HepG2 (cell line): ENCODE data around the gene NME7. TPM values are rescaled to one million over a fixed set of nuclear protein-coding genes. Genes with fewer than 3 reads are reported as not detected.

Source experiments
- ADNP ChIP-seq: sonication (generic); formaldehyde crosslinking; IDR thresholded peaks from 2 replicates; pipeline ENCODE4 v1.4.0; 2020; ENCODE audit warnings: missing genetic modification reagents
- CENPX ChIP-seq: sonication (generic); formaldehyde crosslinking; IDR thresholded peaks from 2 replicates; pipeline ENCODE4 v1.9.0; 2021; ENCODE audit warnings: mild to moderate bottlenecking, missing genetic modification reagents, moderate library complexity
- DNMT3B ChIP-seq: conservative IDR thresholded peaks from 2 replicates; pipeline ENCODE4 v1.6.1; 2016; ENCODE audit warnings: missing biosample characterization, control low read depth
- GRHL1 ChIP-seq: sonication (generic); formaldehyde crosslinking; conservative IDR thresholded peaks from 2 replicates; pipeline ENCODE4 v1.8.0; 2022; ENCODE audit warnings: missing genetic modification reagents
- HDAC6 ChIP-seq: fragments of 200-600 bp; sonication (generic); IDR thresholded peaks from 2 replicates; pipeline ENCODE4 v1.7.0; 2017; ENCODE audit warnings: mild to moderate bottlenecking, antibody characterized with exemption, low read length, low read depth
- HOXA7 ChIP-seq: sonication (generic); formaldehyde crosslinking; IDR thresholded peaks from 2 replicates; pipeline ENCODE4 v1.8.1; 2022; ENCODE audit warnings: mild to moderate bottlenecking, missing genetic modification reagents, moderate library complexity
- JUNB ChIP-seq: sonication (generic); formaldehyde crosslinking; IDR thresholded peaks from 2 replicates; pipeline ENCODE4 v1.8.0; 2022; ENCODE audit warnings: missing genetic modification reagents, mild to moderate bottlenecking, borderline replicate concordance
- KLF16 ChIP-seq, 2 experiments: sonication (generic) in 1 of 2; formaldehyde crosslinking in 1 of 2; IDR thresholded peaks; 2 replicates each; pipeline versions ENCODE4 v1.6.1 to v1.8.0; 2016 to 2023; ENCODE audit warnings: missing genetic modification reagents in 2 of 2, missing compliant biosample characterization in 1 of 2
- MEIS2 ChIP-seq: sonication (generic); formaldehyde crosslinking; IDR thresholded peaks from 2 replicates; pipeline ENCODE4 v1.9.0; 2021; ENCODE audit warnings: mild to moderate bottlenecking, missing genetic modification reagents
- NCOR1 ChIP-seq: fragments of 200-600 bp; sonication (generic); IDR thresholded peaks from 2 replicates; pipeline ENCODE4 v1.7.0; 2017; ENCODE audit warnings: antibody characterized with exemption, low read length, borderline replicate concordance
- PAXIP1 ChIP-seq: sonication (generic); formaldehyde crosslinking; conservative IDR thresholded peaks from 2 replicates; pipeline ENCODE4 v1.4.0; 2020; ENCODE audit warnings: mild to moderate bottlenecking, missing genetic modification reagents, moderate library complexity
- SNAPC5 ChIP-seq: sonication (generic); formaldehyde crosslinking; IDR thresholded peaks from 2 replicates; pipeline ENCODE4 v1.8.1; 2023; ENCODE audit warnings: mild to moderate bottlenecking, missing genetic modification reagents, borderline replicate concordance
- U2AF1 ChIP-seq: fragments of 200-400 bp; formaldehyde crosslinking; optimal IDR thresholded peaks from 2 replicates; pipeline ENCODE3; 2017; ENCODE audit warnings: mild to moderate bottlenecking, low read depth, low read length
- XRCC5 ChIP-seq: fragments of 200-400 bp; formaldehyde crosslinking; optimal IDR thresholded peaks from 2 replicates; pipeline ENCODE3; 2017; ENCODE audit warnings: mild to moderate bottlenecking, low read length
- ZNF329 ChIP-seq: sonication (generic); formaldehyde crosslinking; IDR thresholded peaks from 2 replicates; pipeline ENCODE4 v1.9.0; 2021; ENCODE audit warnings: low read depth, mild to moderate bottlenecking, missing genetic modification reagents
- ZNF615 ChIP-seq: sonication (generic); formaldehyde crosslinking; IDR thresholded peaks from 2 replicates; pipeline ENCODE4 v1.5.0; 2020; ENCODE audit warnings: mild to moderate bottlenecking, missing genetic modification reagents, borderline replicate concordance
- polyA plus RNA-seq, 8 experiments: library from polyadenylated mRNA; depleted of rRNA in 3 of 8; stranded (reverse) in 7 of 8; unstranded in 1 of 8; fragments of >200 nt; fragmentation: Illumina TruSeq in 4 of 8; extraction: Trizol in 4 of 8; gene quantifications; 2 replicates each; pipeline versions ENCODE4 v1.2.1 to v1.2.3, GENCODE V29; 2011 to 2016; ENCODE audit warnings: low read depth in 4 of 8, missing spikeins in 1 of 8, mixed read lengths in 1 of 8; ENCODE audit not compliant: insufficient read depth in 1 of 8
- total RNA-seq, 5 experiments: library from RNA; depleted of rRNA; stranded (reverse); fragments of >200 nt; fragmentation: Illumina TruSeq; extraction: Trizol; gene quantifications; 2 replicates each; pipeline ENCODE4 v1.2.3, GENCODE V29; 2016; ENCODE audit warnings: low read depth in 1 of 5
- TF ChIP-seq, protein P1 (sequence below): sonication (generic); formaldehyde crosslinking; IDR thresholded peaks from 2 replicates; pipeline ENCODE4 v1.4.0; 2020; ENCODE audit warnings: missing genetic modification reagents
- TF ChIP-seq, protein P2 (sequence below): sonication (generic); formaldehyde crosslinking; IDR thresholded peaks from 2 replicates; pipeline ENCODE4 v1.4.0; 2020; ENCODE audit warnings: mild to moderate bottlenecking, missing genetic modification reagents

NME7 gene
- total and polyA plus RNA-seq, 2 of the 13 experiments (the other 11 are each of a cell fraction or from before 2014, with no cell fraction given), result 9.4 to 22.5 TPM

DNA sequence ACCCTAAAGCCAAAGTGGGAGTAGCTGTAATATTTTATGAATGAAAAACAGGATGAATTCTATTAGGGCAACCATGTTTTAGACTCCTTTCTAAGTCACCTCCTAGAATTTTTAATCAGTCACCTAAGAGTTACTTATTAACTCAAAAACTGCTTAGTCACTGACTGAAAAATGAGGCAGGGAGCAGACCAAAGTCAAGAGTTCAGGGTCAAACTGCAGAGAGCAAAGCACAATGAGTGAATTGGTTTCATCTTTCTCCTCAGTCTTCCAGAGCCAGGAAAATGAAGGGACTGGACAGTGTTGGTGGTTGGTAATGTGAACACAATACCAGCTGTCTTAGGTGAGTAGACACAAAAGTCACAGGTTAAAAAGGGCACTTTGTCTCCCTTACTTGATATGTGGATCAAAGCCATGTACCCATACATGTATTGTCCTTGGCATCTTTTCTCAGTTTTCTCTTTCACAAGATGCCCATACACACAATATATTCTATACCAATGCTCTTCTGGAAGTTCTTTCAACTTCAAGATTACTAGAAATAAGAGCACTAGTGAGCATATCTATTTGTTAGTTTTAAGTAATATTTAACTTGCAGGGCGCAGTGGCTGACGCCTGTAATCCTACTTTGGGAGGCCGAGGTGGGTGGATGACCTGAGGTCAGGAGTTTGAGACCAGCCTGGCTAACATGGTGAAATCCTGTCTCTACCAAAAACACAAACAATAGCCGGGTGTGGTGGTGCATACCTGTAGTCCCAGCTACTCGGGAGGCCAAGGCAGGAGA lies 218.9 kb downstream of the NME7 start (continued):
- TF ChIP-seq GRHL1 (no peak), ZNF615 (CRISPR knock-in tag) (no peak), MEIS2 (CRISPR knock-in tag) (0 out of 2 replicates have a peak, but pooled peaks have one; percentile 49), ZNF329 (CRISPR knock-in tag) (no peak), SNAPC5 (CRISPR knock-in tag) (no peak), U2AF1 (no peak), JUNB (CRISPR knock-in tag) (peak; percentile 74; the same call in 1 of the 2 replicates), ADNP (peak; percentile 59; the same call in 1 of the 2 replicates), KLF16 (CRISPR knock-in tag; IDR thresholded peaks at IDR 0.05) (no peak; a peak in 1 of 4 replicates), HDAC6 (no peak), CENPX (CRISPR knock-in tag) (no peak), XRCC5 (no peak), NCOR1 (peak; percentile 100), PAXIP1 (peak; percentile 99), HOXA7 (CRISPR knock-in tag) (no peak), DNMT3B (CRISPR knock-in tag) (peak; percentile 73; the same call in 1 of the 2 replicates)
- TF ChIP-seq, protein P1, sequence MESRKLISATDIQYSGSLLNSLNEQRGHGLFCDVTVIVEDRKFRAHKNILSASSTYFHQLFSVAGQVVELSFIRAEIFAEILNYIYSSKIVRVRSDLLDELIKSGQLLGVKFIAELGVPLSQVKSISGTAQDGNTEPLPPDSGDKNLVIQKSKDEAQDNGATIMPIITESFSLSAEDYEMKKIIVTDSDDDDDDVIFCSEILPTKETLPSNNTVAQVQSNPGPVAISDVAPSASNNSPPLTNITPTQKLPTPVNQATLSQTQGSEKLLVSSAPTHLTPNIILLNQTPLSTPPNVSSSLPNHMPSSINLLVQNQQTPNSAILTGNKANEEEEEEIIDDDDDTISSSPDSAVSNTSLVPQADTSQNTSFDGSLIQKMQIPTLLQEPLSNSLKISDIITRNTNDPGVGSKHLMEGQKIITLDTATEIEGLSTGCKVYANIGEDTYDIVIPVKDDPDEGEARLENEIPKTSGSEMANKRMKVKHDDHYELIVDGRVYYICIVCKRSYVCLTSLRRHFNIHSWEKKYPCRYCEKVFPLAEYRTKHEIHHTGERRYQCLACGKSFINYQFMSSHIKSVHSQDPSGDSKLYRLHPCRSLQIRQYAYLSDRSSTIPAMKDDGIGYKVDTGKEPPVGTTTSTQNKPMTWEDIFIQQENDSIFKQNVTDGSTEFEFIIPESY (CRISPR knock-in tag), result peak; percentile 70; the same call in 1 of the 2 replicates
- TF ChIP-seq, protein P2, sequence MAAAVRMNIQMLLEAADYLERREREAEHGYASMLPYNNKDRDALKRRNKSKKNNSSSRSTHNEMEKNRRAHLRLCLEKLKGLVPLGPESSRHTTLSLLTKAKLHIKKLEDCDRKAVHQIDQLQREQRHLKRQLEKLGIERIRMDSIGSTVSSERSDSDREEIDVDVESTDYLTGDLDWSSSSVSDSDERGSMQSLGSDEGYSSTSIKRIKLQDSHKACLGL (CRISPR knock-in tag), result no peak
